HG03342 (cell line): ENCODE measurements around the gene SYCE3.
"Not testable (repeated sequence)": the region's sequence is repeated elsewhere in the genome, so short reads cannot be mapped to it uniquely, and the experiment has no call there.

Source experiments
- ATAC-seq: cut with Tn5 transposase; IDR thresholded peaks from one replicate; pipeline ENCODE4 v1.9.1; 2021; ENCODE audit warnings: mild to moderate bottlenecking, moderate library complexity; ENCODE audit not compliant: unreplicated experiment

SYCE3 gene

DNA sequence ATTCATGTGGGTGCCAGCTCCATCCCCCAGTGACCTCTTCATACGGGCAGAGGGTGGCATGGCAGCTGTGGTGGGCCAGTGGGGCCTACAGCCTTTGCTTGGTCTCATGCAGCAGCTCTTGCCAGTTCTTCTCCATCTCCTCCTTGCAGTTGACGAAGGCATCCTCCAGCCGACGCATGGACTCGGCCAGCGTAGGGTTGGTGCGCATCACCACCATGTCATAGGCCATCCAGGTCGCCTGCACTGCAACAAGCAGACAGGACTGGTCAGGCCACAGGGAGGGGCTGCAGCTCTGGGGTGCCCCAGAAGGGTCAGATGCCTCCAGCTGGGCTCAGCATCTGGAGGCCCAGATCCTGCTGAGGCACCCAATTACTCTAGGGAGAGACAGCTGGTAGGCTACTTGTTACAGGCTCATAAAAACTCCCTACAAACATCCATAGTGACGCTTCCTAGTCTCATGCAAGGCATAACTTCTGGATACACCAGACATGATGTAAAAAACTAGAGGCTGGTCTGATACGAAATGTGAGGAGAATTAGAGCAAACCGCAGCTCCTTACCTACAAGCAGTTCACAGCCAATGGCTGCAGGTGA lies 11.5 kb downstream of the SYCE3 start:
- ATAC-seq: no peak

DNA sequence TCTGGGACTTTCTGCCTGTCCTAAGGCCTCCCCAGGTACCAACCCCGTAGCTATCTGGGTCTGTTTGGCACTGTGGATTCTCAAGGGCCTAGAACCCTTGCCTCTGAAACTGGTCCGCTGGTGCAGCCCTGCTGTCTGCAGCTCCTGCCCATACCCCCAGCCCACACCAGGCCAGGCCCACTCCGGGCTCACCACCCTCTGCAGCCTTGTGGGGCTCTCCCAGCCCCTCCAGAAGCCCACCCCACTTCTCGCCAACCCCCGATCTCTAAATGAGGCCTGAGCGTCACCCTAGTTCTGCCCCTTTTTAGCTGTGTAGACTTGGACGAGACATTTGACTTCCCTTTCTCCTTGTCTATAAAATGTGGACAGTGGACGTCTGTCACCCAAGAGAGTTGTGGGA lies 12.3 kb downstream of the SYCE3 start:
- no peak for ATAC-seq

DNA sequence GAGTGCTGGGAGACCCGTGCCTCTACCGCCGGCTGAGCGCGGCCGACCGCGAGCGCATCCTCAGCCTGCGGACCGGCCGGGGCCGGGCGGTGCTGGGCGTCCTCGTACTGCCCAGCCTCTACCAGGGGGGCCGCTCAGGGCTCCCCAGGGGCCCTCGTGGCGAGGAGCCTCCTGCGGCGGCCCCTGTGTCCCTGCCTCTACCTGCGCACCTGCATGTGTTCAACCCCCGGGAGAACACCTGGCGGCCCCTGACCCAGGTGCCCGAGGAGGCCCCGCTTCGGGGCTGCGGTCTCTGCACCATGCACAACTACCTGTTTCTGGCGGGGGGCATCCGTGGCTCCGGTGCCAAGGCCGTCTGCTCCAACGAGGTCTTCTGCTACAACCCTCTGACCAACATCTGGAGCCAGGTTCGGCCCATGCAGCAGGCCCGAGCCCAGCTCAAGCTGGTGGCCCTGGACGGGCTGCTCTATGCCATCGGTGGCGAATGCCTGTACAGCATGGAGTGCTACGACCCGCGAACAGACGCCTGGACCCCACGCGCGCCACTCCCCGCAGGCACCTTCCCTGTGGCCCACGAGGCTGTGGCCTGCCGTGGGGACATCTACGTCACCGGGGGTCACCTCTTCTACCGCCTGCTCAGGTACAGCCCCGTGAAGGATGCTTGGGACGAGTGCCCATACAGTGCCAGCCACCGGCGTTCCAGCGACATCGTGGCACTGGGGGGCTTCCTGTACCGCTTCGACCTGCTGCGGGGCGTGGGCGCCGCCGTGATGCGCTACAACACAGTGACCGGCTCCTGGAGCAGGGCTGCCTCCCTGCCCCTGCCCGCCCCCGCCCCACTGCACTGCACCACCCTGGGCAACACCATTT lies 13.6 kb downstream of the SYCE3 start:
- no peak for ATAC-seq

DNA sequence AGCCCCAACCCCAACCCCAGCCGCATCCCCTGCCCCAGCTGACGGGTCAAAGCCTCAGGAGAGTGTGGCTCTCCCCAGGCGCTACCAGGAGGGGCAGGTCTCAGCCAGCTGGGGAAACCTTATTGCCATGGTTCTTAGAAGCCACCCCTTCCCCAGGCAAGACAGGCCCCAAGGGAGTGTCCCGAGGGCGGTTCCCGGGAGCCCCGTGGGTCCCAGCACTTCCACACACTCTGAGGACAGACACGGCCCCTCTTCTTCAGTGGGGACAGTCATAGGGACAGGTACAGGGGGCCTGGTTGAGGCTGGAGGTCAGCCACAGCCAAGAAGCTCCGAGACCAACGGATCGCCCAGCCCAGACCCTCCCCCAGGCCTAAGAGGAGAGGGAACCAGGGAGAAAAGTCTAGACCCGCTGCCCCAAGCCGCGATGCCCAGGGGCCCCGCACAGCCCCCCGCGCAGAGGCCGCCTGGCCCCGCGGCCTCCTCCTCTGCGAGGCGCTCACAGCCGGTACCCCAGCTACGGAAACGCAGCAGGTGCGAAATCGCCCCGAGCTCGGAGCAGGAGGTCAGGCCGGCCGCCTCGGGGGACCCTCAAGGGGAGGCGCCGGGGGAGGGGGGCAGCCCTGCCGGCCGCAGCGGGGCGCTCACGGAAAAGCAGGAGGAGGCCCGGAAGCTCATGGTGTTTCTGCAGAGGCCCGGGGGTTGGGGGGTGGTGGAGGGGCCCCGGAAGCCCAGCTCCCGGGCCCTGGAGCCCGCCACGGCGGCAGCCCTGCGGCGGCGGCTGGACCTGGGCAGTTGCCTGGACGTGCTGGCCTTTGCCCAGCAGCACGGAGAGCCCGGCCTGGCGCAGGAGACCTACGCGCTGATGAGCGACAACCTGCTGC lies 14.4 kb downstream of the SYCE3 start:
- ATAC-seq: no peak

DNA sequence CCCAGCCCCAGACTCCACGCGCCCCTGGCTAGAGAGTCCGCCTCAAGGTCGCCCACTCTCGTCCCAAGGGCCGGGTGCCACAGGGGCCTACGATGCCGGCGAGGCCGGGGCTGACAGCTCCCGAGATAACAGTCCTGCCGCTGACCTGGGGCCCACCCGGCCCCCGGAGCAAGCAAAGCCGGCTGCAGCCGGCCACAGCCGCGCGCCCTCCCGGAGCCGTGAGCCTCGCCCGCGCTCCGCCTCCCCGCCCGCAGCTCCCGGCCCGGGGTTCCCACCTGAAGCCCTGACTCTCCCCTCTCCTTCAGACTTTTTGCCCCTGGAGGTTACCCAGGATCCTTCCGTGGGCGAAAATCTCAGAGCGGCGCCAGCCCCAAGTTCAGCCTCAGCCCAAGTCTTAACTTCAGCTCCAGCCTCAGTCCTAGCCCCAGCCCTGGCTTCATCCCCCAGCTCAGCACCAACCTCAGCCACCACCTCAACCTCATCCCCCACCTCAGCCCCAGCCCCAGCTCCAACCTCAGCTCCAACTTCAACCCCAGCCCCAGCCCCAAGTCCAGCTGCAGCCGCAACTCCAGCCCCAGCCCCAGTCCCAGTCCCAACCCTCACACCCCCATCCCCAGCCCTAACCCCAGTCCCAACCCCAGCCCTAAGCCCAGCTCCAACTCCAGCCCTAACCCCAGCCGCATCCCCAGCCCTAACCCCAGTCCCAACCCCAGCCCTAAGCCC lies 15.3 kb downstream of the SYCE3 start:
- ATAC-seq: no peak

DNA sequence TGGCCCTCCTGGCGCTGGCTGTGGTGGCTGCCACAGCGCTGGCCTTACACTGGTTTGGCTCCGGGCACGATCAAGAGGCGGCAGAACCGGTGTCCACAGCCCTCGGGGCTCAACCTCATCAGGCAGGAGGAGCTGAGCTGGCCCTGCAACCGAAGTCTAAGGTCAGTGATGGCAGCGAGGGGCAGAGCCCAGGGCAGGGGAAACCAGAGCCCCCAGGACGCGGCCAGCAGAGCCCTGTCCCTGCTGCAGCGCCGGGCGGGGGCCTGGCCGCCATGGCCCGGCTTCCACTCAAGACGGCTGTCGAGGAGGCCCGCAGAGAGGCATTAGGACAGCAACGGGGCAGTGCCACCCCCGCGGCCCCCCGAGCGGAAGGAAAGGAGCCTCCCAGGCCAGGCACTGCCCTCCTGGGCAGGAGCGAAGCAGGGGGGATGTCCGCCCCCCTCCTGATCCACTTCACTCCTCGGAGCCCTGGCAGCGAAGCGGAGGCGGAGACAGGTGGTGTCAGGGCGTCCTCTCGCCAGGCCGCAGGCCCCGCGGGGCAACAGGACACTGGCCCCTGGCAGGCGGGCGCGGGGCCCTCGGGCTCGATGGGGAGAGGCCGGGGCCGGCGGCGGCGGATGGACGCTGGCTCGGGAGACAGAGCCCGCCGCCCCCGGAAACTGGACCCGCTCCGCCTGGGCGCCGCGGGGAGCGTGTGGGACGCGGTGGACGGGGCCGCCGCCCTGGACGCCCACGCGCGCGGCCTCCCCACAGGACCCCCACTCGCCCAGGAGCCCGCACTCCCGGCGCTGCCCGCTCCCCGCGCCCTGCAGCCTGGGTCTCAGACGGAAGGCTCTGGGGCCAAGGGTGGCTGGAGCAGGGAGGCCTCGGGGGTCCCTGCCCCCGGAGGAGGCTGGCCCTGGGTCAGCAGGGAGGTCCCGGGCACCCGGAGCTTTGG lies 16.1 kb downstream of the SYCE3 start:
- ATAC-seq: no peak

DNA sequence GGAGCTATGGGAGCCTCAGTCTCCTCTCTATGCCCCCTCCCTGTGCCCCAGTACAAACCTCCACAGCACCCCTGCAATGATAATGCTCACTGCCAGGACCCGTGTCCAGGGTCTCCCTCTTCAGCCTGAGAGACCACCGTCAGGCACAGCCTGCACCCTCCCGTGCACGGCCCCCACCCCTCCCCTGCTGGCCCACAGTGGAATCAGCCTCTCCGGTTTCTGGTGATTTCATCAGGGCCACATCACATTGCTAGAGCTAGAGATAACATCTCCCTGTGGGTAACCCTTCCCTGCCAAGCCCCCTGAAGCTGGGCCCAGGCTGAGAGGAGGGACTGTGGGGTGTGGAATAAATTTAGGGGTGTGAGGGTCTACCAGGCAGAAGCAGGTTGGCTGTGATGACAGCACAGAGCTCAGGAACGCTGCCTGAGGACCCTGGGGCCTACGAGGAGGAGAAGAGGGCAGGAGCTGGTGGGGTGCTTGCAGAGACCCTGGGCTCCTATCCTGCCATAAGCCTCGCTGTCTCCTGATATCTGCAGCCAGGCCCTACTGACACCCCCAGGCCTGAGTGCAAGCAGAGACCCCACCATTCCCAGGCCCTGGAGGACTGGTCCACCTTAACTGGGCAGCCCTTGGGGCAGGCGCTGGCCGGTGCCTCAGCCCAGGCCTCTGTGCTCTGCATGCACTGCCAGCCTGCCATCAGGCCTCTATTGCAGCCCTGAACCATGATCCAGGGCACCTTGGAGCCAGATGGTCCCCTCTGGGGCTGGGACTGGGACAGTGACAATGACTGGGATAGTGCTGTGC lies 17.0 kb downstream of the SYCE3 start, which contains the start of gene KLHDC7B:
KLHDC7B (plus strand) TSS at position 378 of the 804 bp plus-strand sequence; CDS start at position 723, 345 bp downstream.
- ATAC-seq: no peak

DNA sequence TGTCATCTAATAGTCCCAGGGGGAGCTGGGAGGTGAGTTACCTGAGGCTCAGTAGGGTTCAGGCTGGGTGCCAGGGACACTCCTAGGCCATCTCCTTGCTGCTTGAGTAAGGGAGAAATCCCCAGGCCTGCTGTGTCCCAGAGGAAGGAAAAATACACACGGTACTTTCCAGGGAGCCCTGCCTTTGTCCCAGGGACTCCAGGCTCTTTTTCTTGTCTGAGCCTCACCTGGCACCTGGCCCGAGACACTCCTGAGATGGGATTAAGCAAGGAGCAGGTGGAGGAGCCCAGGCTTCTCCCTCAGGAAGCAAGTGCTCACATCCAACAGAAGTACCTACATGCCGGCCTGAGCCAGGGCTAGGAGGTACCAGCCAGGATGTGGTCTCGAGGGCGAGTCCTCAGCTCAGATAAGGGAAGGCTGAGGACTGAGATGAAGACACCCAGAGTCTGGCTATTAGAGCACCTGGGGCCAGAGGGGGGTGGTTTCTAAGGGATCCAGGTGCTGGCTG lies 17.9 kb downstream of the SYCE3 start:
- no peak for ATAC-seq

DNA sequence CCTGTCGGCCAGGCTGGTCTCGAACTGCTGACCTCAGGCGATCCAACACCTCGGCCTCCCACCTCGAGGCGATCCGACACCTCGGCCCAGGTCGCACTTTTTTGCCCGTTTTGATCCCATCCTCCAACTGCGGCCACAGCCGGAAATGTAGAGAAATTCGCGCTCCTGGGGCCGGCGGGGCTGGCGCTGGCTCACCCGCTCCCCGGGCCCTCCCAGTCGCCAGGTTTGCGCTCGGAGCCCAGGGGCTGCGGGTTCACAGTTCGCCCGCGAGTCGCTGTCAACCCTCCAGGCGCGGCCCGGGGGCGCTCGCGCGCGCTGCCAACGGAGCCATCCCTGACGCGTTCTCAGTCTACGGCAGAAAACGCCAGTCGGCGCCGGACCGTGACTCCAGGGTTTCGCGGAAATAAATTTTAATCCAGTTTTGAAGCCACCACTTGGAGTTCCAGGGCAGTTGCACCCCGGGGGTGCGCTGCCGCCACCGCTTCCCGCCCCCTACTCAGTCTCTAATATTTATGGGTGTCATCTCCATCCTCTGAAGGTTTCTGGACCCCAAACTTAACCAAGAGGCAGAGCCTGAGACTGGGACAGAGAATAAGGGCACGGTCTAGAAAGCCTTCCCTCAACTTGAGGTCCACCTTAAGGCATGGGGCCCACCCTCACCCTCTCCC lies 18.5 kb downstream of the SYCE3 start:
- ATAC-seq: no peak

DNA sequence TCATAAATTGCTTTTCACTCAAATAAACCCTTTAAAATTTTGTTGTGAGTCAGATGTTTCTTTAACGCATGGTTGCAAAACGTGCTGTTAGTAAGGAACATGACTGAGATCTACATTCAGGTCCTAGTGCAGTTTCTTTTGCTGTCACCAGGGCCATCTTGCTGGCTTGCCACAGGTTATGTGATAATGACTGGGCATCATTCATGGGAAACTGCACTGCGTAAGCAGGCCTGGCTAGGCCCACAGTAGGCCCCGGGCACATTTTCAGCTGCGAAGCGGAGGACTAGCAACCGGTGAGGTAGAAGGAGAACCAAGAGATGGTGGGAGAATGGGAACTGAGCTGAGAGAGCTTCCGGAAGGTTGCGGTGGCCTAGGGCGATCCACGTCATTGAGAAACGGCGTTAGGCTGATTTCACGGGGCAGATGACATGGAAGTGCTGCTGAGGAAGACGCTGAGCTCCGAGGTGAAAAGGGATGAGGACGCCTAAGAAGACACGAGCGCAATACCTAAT lies 20.2 kb downstream of the SYCE3 start:
- no peak for ATAC-seq

DNA sequence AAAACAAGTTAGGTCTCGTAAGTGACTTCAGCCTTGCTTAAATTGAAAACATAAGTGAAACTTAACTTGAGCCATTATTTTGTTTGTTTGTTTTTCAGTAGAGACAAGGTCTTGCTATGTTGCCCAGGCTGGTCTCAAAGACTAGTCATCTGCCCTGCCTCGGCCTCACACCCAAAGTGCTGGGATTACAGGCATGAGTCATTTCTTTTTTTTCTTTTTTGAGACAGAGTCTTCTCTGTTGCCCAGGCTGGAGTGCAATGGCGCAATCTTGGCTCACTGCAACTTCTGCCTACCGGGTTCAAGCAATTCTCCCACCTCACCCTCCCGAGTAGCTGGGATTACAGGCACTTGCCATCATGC lies 21.1 kb downstream of the SYCE3 start:
- ATAC-seq: not testable (repeated sequence)

DNA sequence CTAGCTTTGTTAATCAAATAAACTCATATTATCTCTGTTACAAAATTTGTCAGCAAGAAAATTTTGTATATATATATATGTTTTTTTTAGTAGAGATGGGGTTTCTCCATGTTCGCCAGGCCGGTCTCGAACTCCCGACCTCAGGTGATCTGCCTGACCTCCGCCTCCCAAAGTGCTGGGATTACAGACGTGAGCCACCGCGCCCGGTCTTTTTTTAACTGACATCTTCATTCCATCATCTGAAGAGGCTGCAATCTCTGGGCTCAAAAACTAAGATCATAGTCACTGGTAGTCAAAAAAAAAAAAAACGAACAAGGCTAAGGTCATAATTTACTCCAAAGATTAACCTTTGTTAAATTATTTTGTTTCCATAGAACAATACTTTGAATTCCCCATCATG lies 22.3 kb downstream of the SYCE3 start:
- no peak for ATAC-seq

DNA sequence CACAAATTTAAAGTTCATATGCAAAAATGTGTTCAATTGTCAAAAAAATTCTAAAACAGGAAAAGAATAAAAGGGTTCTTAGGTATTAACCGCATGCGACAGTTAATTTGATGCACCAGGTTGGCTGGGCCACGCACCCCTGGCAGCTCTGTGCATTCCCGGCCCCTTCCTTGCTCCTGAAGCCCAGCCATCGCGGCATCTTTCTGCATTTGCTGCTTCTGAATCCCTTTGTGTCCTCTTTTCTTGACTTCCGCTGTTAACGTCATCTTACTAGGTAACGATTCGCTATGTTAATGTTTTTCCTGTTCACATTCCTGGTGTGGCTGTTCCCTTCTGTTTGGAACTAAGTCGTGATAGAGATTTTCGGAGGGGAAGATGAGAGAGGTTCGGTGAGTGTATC lies 25.0 kb downstream of the SYCE3 start:
- no peak for ATAC-seq

DNA sequence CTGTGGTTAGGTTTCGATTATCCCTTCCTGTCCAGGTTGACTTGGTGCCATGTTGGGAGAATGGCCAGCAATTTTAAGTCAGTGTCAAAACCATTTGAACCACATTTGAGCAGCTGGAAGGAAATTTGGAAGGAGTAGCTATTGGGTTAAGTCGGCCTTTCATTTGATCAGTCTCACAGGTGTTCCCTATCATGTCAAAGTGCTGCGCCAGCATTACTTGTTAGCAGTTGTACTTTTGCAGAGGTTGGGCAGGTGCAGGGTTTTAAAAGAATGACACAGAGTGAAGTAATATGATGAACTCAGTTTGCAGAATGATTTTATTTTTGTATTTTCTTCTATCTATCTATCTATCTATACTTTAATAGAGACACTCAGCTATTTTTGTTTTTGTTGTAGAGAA lies 26.5 kb downstream of the SYCE3 start:
- ATAC-seq: no peak

DNA sequence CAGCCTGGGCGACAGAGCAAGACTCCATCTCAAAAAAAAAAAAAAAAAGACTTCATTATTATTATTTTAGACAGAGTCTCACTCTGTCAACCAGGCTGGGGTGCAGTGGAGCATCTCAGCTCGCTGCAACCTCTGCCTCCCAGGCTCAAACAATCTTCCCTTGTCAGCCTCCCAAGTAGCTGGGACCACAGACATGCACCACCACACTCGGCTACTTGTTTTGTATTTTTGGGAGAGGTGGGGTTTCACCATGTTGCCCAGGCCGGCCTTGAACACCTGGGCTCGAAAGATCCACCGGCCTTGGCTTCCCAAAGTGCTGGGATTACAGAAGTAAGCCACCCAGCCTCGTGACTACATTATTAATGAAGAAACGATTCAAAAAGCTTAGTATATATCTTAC lies 27.6 kb downstream of the SYCE3 start:
- no peak for ATAC-seq

DNA sequence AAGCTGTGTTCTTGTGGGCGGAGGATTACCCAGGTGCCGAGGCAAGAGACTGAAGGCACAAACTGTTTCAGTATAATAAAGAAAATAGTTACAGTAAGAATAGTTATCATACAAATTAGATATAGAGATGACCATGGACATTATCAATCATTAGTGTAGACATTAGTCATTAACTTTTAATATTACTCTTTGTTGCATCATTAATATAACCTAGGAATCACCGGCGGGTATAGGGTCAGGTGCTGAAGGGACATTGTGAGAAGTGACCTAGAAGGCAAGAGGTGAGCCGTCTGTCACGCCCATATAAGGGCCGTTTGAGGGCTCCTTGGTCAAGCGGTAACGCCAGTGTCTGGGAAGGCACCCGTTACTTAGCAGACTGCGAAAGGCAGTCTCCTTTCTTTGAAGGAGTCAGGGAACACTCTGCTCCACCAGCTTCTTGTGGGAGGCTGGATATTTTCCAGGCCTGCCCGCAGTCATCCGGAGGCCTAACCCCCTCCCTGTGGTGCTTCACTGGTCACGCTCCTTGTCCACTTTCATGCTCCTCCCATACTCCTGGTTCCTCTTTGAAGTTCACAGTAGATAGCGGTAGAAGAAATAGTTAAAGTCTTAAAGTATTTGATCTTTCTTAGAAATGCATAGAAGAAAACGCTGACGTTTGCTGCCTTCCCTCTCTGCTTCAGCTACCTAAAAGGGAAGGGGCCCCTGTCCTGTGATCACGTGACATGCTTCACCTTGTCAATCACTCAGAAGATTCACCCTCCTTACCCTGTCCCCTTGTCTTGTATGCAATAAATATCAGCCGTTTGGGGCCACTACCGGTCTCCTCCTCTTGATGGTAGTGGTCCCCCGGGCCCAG lies 28.6 kb downstream of the SYCE3 start:
- not testable (repeated sequence) for ATAC-seq
